A549 (cell line): Measurements from ENCODE around the gene CDC23. TPM values are rescaled to one million over a fixed set of nuclear protein-coding genes. Genes with fewer than 3 reads are reported as not detected.

Source experiments
- ATAC-seq, 2 experiments: fragments of 200-7000 bp in 1 of 2; fragments of >200 bp in 1 of 2; cut with Nextera tagmentation in 1 of 2; cut with Tn5 transposase in 1 of 2; 3 replicates each; pipeline versions ENCODE4 v1.8.0 to v1.9.1; 2018 to 2020; ENCODE audit warnings: mild to moderate bottlenecking in 1 of 2, moderate library complexity in 1 of 2
- CTCF ChIA-PET: fragments of 300-600 bp; sonication (Branson Sonifier 250); formaldehyde crosslinking; extraction: SDS; loops from one replicate; lab custom pipeline; 2021; ENCODE audit warnings: antibody characterized with exemption, inconsistent platforms; lab: Yijun Ruan, JAX
- POLR2A ChIA-PET: fragments of 350-600 bp; formaldehyde crosslinking; extraction: SDS; loops from one replicate; lab custom pipeline; 2021; ENCODE audit warnings: antibody characterized with exemption, inconsistent platforms; lab: Yijun Ruan, JAX
- DNase-seq, 2 experiments: peaks; one replicate each; pipeline versions ENCODE4 v3.0.0 to v3.0.0-alpha.2; 2011 to 2016; ENCODE audit warnings: low read depth in 1 of 2, low spot score in 1 of 2
- FAIRE-seq: peaks from 2 replicates; lab custom pipeline; 2011; peaks lifted over from hg19 to GRCh38; lab: Jason Lieb, UNC
- H3K27ac ChIP-seq, 2 experiments: fragments of >200 bp; sonication (Bioruptor Twin); formaldehyde crosslinking; 3 replicates each; pipeline ENCODE4 v1.5.1; 2016 to 2017
- H3K4me1 ChIP-seq: fragments of >200 bp; sonication (Bioruptor Twin); formaldehyde crosslinking; 3 replicates; pipeline ENCODE4 v1.6.1; 2016
- H3K4me2 ChIP-seq: fragments of >200 bp; sonication (Bioruptor Twin); formaldehyde crosslinking; 3 replicates; pipeline ENCODE4 v1.6.1; 2016
- H3K4me3 ChIP-seq: fragments of >200 bp; sonication (Bioruptor Twin); formaldehyde crosslinking; 3 replicates; pipeline ENCODE4 v1.5.1; 2016
- H3K9me3 ChIP-seq: fragments of >200 bp; sonication (Bioruptor Twin); formaldehyde crosslinking; 3 replicates; pipeline ENCODE4 v1.6.1; 2016
- CBX2 ChIP-seq: fragments of 200-600 bp; sonication (generic); IDR thresholded peaks from 2 replicates; pipeline ENCODE4 v1.6.1; 2016; ENCODE audit warnings: low read depth, mild to moderate bottlenecking, borderline replicate concordance
- EHF ChIP-seq: fragments of 250-450 bp; sonication (Bioruptor Pico); IDR thresholded peaks from 2 replicates; pipeline ENCODE4 v1.5.0; 2020; ENCODE audit warnings: mild to moderate bottlenecking
- EHMT2 ChIP-seq: fragments of 200-600 bp; sonication (generic); IDR thresholded peaks from 2 replicates; pipeline ENCODE4 v1.6.1; 2016; ENCODE audit warnings: antibody characterized with exemption, low read depth, mild to moderate bottlenecking, moderate library complexity
- FOSB ChIP-seq: fragments of 250-450 bp; sonication (Bioruptor Pico); IDR thresholded peaks from 2 replicates; pipeline ENCODE4 v1.5.0; 2020; ENCODE audit warnings: mild to moderate bottlenecking, moderate library complexity
- HDAC2 ChIP-seq: fragments of 200-600 bp; sonication (generic); IDR thresholded peaks from 2 replicates; pipeline ENCODE4 v1.6.1; 2016
- HOXB13 ChIP-seq: fragments of 250-450 bp; sonication (Bioruptor Pico); IDR thresholded peaks from 2 replicates; pipeline ENCODE4 v1.5.0; 2020; ENCODE audit warnings: low read depth, mild to moderate bottlenecking, moderate library complexity
- JUNB ChIP-seq: fragments of >200 bp; sonication (Bioruptor Twin); formaldehyde crosslinking; IDR thresholded peaks from 2 replicates; pipeline ENCODE4 v1.6.1; 2016
- KDM1A ChIP-seq: fragments of 200-600 bp; sonication (generic); IDR thresholded peaks from 2 replicates; pipeline ENCODE4 v1.6.1; 2016; ENCODE audit warnings: low read depth, mild to moderate bottlenecking
- NPAS2 ChIP-seq: fragments of 250-450 bp; sonication (Bioruptor Pico); IDR thresholded peaks from 2 replicates; pipeline ENCODE4 v1.8.0; 2022; ENCODE audit warnings: mild to moderate bottlenecking, moderate library complexity, borderline replicate concordance
- NR3C1 ChIP-seq: fragments of >200 bp; sonication (Bioruptor Twin); formaldehyde crosslinking; IDR thresholded peaks from 3 replicates; pipeline ENCODE4 v1.6.1; 2017
- PHF8 ChIP-seq: fragments of 200-600 bp; sonication (generic); IDR thresholded peaks from 2 replicates; pipeline ENCODE4 v1.6.1; 2016; ENCODE audit warnings: low read depth, mild to moderate bottlenecking, antibody characterized with exemption, moderate library complexity, borderline replicate concordance
- RCOR1 ChIP-seq: fragments of 150-350 bp; IDR thresholded peaks from 2 replicates; pipeline ENCODE4 v1.6.1; 2014; ENCODE audit warnings: antibody characterized with exemption, low read length, low read depth
- RFX5 ChIP-seq: fragments of 450-650 bp; IDR thresholded peaks from 2 replicates; pipeline ENCODE4 v1.7.1; 2014; ENCODE audit warnings: antibody characterized with exemption, mild to moderate bottlenecking, moderate library complexity
- RNF2 ChIP-seq: fragments of 200-600 bp; sonication (generic); IDR thresholded peaks from 2 replicates; pipeline ENCODE4 v1.6.1; 2016; ENCODE audit warnings: low read depth, mild to moderate bottlenecking, antibody characterized with exemption, moderate library complexity, borderline replicate concordance
- SREBF2 ChIP-seq: fragments of 450-650 bp; IDR thresholded peaks from 2 replicates; pipeline ENCODE4 v1.6.1; 2014; ENCODE audit warnings: mild to moderate bottlenecking, moderate library complexity
- TP53 ChIP-seq: fragments of 250-450 bp; sonication (Bioruptor Pico); IDR thresholded peaks from 2 replicates; pipeline ENCODE4 v1.5.0; 2021; ENCODE audit warnings: mild to moderate bottlenecking, moderate library complexity
- ZC3H11A ChIP-seq: fragments of 450-650 bp; IDR thresholded peaks from 2 replicates; pipeline ENCODE4 v1.6.1; 2014; ENCODE audit warnings: antibody characterized with exemption, mild to moderate bottlenecking
- WGBS: methylation state at CpG from one replicate; pipeline ENCODE4 v1.1.6; 2017; ENCODE audit errors: missing lambda C conversion rate; 5-methylcytosine and 5-hydroxymethylcytosine counted together
- polyA plus RNA-seq, 4 experiments: library from polyadenylated mRNA; depleted of rRNA in 3 of 4; stranded (reverse); fragments of >200 nt; fragmentation: RNase III in 1 of 4; extraction: RNeasy Plus Mini Kit Qiagen cat#74134 plus additional on column Dnase treatment in 1 of 4; gene quantifications; 2 replicates in 3 of 4; 3 replicates in 1 of 4; pipeline ENCODE4 v1.2.3, GENCODE V29; 2011 to 2017
- TF ChIP-seq, protein P1 (sequence below): IDR thresholded peaks from 2 replicates; pipeline ENCODE4 v1.6.1; 2012
- TF ChIP-seq, protein P2 (sequence below): fragments of 250-450 bp; sonication (Bioruptor Pico); IDR thresholded peaks from 2 replicates; pipeline ENCODE4 v1.5.0; 2020; ENCODE audit warnings: low read depth, mild to moderate bottlenecking, moderate library complexity
- TF ChIP-seq, protein P3 (sequence below): IDR thresholded peaks from 2 replicates; pipeline ENCODE4 v1.6.1; 2012; ENCODE audit warnings: low read depth, borderline replicate concordance
- TF ChIP-seq, protein P4 (sequence below): fragments of 450-650 bp; IDR thresholded peaks from 2 replicates; pipeline ENCODE4 v1.6.1; 2014; ENCODE audit warnings: antibody characterized with exemption
- TF ChIP-seq, protein P5 (sequence below): fragments of >200 bp; sonication (Bioruptor Twin); formaldehyde crosslinking; IDR thresholded peaks from 3 replicates; pipeline ENCODE4 v1.6.1; 2016
- TF ChIP-seq, protein P6 (sequence below): fragments of 150-350 bp; IDR thresholded peaks from 2 replicates; pipeline ENCODE4 v1.6.1; 2014; ENCODE audit warnings: low read depth, mild to moderate bottlenecking, low read length
- TF ChIP-seq, protein P7 (sequence below): fragments of >200 bp; sonication (Bioruptor Twin); formaldehyde crosslinking; IDR thresholded peaks from 2 replicates; pipeline ENCODE4 v1.6.1; 2016

The CDC23 gene
- polyA plus RNA-seq, 2 of the 4 experiments (the other 2 are of a cell fraction): 37.1 to 70.3 TPM

DNA sequence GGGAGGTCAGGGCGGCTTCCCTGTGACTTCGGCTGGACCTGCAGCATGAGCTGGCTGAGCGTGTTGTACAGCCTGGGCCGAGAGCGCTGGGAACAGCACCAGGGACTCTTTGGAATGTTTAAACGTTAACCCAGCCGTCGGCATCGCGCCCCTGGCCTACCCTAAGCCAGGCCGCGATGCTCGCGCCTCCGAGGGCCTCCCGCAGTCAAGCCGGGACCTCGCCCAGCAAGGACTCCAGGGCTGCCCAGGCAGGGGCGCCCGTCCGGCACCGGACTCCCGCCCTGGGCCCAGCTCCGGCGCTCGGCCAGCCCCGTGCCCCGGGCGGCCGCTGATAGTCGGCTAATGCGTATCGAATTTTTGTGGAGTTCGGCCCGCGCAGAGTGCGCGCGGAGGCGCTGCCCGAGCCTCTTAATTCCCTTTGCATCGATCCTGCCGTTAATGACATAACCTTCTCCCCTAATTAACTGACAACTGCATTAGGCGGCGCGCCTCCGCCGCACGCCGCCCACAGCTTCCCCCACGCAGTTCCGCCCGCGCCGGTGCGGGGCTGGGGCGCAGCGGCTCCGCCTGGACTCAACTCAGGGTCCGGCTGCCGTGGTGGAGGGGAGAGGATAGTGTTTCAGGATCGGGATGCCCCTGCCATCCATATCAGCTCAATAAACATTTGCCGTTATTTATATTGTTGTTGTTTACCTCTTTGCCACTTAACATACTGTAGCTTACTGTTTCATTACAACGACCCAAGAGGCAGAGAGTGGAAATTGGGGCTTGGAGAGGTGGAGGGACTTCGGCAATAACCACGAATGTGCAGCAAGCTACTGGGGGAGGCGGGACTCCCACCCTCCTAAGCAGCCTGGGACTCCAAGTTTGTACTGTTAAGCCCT, 28.8 kb upstream of the CDC23 start:
- no peak for FAIRE-seq
- peak; percentile 61 to 86 for ATAC-seq
- H3K4me2 ChIP-seq: peak overlapping the region; percentile 67
- H3K4me3 ChIP-seq: peak overlapping the region; percentile 39
- POLR2A ChIA-PET: no interaction called here
- 50% methylated on average over 56 of the region's 67 CpGs for WGBS
- CTCF ChIA-PET: interaction anchor here (0.6 to 2.7 kb wide), 6 partner anchors 10 to 85 kb away, joined by 3 to 17 read pairs (median 6); partner anchors contain the start of gene CDC23
- DNase-seq: no peak
- no peaks in the 10 kb centered on the region for H3K9me3 ChIP-seq
- peak overlapping the region; percentile 21 to 77; a peak in 4 of 6 replicates for H3K27ac ChIP-seq
- no peaks in the 10 kb centered on the region for H3K4me1 ChIP-seq
- no peak for TF ChIP-seq RFX5
- TF ChIP-seq, protein P1, sequence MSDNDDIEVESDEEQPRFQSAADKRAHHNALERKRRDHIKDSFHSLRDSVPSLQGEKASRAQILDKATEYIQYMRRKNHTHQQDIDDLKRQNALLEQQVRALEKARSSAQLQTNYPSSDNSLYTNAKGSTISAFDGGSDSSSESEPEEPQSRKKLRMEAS: 0 out of 2 replicates have a peak, but pooled peaks have one; percentile 14
- no peak for TF ChIP-seq EHMT2
- TF ChIP-seq, protein P2, sequence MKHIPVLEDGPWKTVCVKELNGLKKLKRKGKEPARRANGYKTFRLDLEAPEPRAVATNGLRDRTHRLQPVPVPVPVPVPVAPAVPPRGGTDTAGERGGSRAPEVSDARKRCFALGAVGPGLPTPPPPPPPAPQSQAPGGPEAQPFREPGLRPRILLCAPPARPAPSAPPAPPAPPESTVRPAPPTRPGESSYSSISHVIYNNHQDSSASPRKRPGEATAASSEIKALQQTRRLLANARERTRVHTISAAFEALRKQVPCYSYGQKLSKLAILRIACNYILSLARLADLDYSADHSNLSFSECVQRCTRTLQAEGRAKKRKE (CRISPR knock-in tag): no peak
- TF ChIP-seq ZC3H11A: no peak
- no peak for TF ChIP-seq RCOR1

DNA sequence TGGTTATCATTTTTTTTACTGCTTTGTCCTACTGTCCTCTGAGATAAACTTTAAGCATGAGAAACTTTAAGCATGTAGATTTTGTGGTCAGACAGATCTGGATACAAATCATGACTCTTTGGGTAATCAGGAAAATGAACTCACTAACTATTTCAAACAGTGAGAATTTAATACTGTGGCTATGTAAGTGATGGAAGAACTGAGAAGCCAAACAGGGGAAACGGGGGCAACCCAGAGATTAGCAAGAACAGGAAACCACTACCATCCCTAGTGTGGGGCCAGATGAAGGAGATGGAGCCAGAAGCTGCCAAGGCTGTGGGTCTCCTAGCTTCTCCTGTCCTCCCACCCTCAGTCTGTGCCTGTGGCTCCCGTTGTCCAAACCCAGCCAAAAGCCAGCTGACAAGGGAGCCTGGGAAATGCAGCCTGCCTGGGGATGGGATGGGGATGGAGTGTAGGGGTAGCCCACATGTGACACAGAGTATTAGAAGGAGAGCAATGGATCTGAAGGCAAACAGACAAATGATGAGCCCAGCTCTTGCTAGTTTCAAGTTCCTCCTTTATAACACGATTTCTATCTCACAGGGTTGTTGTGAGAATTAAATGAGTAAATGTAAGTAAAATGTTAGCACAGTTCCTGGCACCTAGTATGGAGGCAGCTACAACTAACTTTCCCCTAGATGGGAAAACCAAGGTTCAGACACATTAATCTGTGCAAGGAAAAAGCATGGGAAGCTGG, 27.7 kb upstream of the CDC23 start:
- H3K4me1 ChIP-seq: no peaks in the 10 kb centered on the region
- TF ChIP-seq, protein P3, sequence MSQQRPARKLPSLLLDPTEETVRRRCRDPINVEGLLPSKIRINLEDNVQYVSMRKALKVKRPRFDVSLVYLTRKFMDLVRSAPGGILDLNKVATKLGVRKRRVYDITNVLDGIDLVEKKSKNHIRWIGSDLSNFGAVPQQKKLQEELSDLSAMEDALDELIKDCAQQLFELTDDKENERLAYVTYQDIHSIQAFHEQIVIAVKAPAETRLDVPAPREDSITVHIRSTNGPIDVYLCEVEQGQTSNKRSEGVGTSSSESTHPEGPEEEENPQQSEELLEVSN: no peak
- TF ChIP-seq, protein P4, sequence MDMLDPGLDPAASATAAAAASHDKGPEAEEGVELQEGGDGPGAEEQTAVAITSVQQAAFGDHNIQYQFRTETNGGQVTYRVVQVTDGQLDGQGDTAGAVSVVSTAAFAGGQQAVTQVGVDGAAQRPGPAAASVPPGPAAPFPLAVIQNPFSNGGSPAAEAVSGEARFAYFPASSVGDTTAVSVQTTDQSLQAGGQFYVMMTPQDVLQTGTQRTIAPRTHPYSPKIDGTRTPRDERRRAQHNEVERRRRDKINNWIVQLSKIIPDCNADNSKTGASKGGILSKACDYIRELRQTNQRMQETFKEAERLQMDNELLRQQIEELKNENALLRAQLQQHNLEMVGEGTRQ: no peak
- TF ChIP-seq TP53 (CRISPR knock-in tag) (no peak), PHF8 (no peak), EHF (no peak), HDAC2 (no peak), JUNB (no peak), NPAS2 (no peak), HOXB13 (CRISPR knock-in tag) (no peak), SREBF2 (no peak), ZC3H11A (no peak), FOSB (CRISPR knock-in tag) (no peak), KDM1A (no peak), RNF2 (no peak), NR3C1 (no peak), CBX2 (no peak)
- TF ChIP-seq, protein P5, sequence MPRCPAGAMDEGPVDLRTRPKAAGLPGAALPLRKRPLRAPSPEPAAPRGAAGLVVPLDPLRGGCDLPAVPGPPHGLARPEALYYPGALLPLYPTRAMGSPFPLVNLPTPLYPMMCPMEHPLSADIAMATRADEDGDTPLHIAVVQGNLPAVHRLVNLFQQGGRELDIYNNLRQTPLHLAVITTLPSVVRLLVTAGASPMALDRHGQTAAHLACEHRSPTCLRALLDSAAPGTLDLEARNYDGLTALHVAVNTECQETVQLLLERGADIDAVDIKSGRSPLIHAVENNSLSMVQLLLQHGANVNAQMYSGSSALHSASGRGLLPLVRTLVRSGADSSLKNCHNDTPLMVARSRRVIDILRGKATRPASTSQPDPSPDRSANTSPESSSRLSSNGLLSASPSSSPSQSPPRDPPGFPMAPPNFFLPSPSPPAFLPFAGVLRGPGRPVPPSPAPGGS: no peak
- TF ChIP-seq, protein P6, sequence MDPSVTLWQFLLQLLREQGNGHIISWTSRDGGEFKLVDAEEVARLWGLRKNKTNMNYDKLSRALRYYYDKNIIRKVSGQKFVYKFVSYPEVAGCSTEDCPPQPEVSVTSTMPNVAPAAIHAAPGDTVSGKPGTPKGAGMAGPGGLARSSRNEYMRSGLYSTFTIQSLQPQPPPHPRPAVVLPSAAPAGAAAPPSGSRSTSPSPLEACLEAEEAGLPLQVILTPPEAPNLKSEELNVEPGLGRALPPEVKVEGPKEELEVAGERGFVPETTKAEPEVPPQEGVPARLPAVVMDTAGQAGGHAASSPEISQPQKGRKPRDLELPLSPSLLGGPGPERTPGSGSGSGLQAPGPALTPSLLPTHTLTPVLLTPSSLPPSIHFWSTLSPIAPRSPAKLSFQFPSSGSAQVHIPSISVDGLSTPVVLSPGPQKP: no peak
- TF ChIP-seq, protein P7, sequence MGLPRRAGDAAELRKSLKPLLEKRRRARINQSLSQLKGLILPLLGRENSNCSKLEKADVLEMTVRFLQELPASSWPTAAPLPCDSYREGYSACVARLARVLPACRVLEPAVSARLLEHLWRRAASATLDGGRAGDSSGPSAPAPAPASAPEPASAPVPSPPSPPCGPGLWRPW: no peak
- CTCF ChIA-PET: interaction anchor here (1.9 to 2.7 kb wide), 2 partner anchors 9 to 18 kb away, joined by 9 to 17 read pairs; no protein-coding TSS in a partner anchor
- 72% methylated on average over 3 of the region's 3 CpGs for WGBS
- H3K4me3 ChIP-seq: no peak overlapping the region
- no peak overlapping the region; the same call in 2 of the 3 replicates for H3K4me2 ChIP-seq
- POLR2A ChIA-PET: interaction anchor here (0.9 kb wide), 1 partner anchor 105 kb away, joined by 4 read pairs; no protein-coding TSS in a partner anchor
- H3K27ac ChIP-seq: no peak overlapping the region
- ATAC-seq: no peak
- no peak for FAIRE-seq
- H3K9me3 ChIP-seq: no peaks in the 10 kb centered on the region
- no peak for DNase-seq
